A673 (cell line): ENCODE results near the gene GSG1L.

Source experiments
- EZH2 ChIP-seq: fragments of 200-600 bp; sonication (generic); IDR thresholded peaks from 2 replicates; pipeline ENCODE4 v1.6.1; 2017; ENCODE audit warnings: borderline replicate concordance, low read depth, mild to moderate bottlenecking, mixed read lengths, antibody characterized with exemption, low read length; ENCODE audit not compliant: poor library complexity, severe bottlenecking
- TF ChIP-seq, protein P1 (sequence below): fragments of 300-800, 200-600 bp; sonication (generic); conservative IDR thresholded peaks from 2 replicates; pipeline ENCODE4 v1.5.1; 2017; ENCODE audit warnings: low read depth, mild to moderate bottlenecking, antibody characterized with exemption, low read length, moderate library complexity, mixed read lengths

DNA sequence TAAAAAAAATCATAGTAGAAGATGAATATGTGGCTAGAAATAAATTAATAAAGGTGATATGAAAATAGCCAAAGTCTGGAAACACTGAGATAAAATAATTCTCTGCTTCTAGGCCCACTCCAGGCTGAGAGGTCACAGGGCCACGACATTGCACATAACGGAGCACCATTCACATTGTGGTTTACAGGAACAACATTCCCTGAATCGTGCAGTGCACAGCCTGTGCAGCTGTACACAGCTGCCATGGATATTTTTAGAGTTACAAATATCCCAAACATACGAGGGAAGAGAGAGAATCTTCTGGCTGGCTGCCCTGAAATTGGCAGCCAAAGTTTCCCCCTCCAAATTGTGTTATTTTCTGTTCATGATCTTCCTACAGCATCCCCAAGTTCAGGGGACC lies 68.8 kb downstream of the GSG1L start:
- TF ChIP-seq, protein P1, sequence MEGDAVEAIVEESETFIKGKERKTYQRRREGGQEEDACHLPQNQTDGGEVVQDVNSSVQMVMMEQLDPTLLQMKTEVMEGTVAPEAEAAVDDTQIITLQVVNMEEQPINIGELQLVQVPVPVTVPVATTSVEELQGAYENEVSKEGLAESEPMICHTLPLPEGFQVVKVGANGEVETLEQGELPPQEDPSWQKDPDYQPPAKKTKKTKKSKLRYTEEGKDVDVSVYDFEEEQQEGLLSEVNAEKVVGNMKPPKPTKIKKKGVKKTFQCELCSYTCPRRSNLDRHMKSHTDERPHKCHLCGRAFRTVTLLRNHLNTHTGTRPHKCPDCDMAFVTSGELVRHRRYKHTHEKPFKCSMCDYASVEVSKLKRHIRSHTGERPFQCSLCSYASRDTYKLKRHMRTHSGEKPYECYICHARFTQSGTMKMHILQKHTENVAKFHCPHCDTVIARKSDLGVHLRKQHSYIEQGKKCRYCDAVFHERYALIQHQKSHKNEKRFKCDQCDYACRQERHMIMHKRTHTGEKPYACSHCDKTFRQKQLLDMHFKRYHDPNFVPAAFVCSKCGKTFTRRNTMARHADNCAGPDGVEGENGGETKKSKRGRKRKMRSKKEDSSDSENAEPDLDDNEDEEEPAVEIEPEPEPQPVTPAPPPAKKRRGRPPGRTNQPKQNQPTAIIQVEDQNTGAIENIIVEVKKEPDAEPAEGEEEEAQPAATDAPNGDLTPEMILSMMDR = no peak
- TF ChIP-seq EZH2 = no peak
